ENCODE measurements around the gene IGFBPL1. TPM values are rescaled to one million over a fixed set of nuclear protein-coding genes. Genes with fewer than 3 reads are reported as not detected.

The IGFBPL1 gene
- polyA plus RNA-seq, 3 donors, result not detected

GRCh38 chr9:38422555-38423260, 1.5 kb downstream of the IGFBPL1 start:
- Histone ChIP-seq H4K20me1 (ENCODE audit: insufficient read depth, low read length) (no peaks in the 10 kb centered on the region), H3K27me3 (ENCODE audit: control insufficient read depth in 2 of 2, insufficient read depth in 2 of 2, low read length in 2 of 2) (peaks cover 34 to 44% of the 10 kb centered on the region in 2 donors), H3K4me3 (replicated peaks in 1 of 3; ENCODE audit: low read depth in 2 of 3, low read length in 3 of 3) (no peak overlapping the region), H3K9ac (ENCODE audit: insufficient read depth, low read length, poor library complexity, severe bottlenecking) (no peak overlapping the region), H3K9me3 (replicated peaks in 1 of 2; ENCODE audit: control insufficient read depth in 1 of 2, insufficient read depth in 1 of 2, low read length in 2 of 2) (peaks cover 0 to 5% of the 10 kb centered on the region in 2 donors), H2AFZ (ENCODE audit: insufficient read depth, low read depth, low read length, poor library complexity, severe bottlenecking) (no peak overlapping the region), H3K27ac (ENCODE audit: low read depth in 1 of 2, low read length in 2 of 2) (no peak overlapping the region), H3K36me3 (replicated peaks in 1 of 2; ENCODE audit: control insufficient read depth in 1 of 2, insufficient read depth in 2 of 2, low read length in 2 of 2) (no peaks in the 10 kb centered on the region), H3K4me2 (replicated peaks; ENCODE audit: extremely low read depth, low read length, poor library complexity, severe bottlenecking) (no peak overlapping the region), H3K79me2 (ENCODE audit: insufficient read depth, low read length) (no peaks in the 10 kb centered on the region), H3K4me1 (ENCODE audit: control insufficient read depth in 1 of 2, insufficient read depth in 2 of 2, low read length in 2 of 2) (no peaks in the 10 kb centered on the region)
- TF ChIP-seq, protein P1, sequence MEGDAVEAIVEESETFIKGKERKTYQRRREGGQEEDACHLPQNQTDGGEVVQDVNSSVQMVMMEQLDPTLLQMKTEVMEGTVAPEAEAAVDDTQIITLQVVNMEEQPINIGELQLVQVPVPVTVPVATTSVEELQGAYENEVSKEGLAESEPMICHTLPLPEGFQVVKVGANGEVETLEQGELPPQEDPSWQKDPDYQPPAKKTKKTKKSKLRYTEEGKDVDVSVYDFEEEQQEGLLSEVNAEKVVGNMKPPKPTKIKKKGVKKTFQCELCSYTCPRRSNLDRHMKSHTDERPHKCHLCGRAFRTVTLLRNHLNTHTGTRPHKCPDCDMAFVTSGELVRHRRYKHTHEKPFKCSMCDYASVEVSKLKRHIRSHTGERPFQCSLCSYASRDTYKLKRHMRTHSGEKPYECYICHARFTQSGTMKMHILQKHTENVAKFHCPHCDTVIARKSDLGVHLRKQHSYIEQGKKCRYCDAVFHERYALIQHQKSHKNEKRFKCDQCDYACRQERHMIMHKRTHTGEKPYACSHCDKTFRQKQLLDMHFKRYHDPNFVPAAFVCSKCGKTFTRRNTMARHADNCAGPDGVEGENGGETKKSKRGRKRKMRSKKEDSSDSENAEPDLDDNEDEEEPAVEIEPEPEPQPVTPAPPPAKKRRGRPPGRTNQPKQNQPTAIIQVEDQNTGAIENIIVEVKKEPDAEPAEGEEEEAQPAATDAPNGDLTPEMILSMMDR (IDR thresholded peaks at IDR 0.05), result no peak
- Mint-ChIP-seq H3K4me1 (peaks cover 4% of the 10 kb centered on the region), H3K27ac (no peak overlapping the region), H3K9me3 (peaks cover 0 to 1% (median 0%) of the 10 kb centered on the region in 7 donors), H3K4me3 (peak overlapping the region in 1 of 2 donors; percentile 75), H3K27me3 (ENCODE audit: low read depth in 3 of 3) (peaks cover 34 to 55% (median 53%) of the 10 kb centered on the region in 3 donors), H3K36me3 (no peaks in the 10 kb centered on the region)
- no peak for DNase-seq
- intact Hi-C loops (cut with micrococcal nuclease), result no loop called here
- 97% methylated on average over 4 of the region's 7 CpGs for WGBS (ENCODE audit: insufficient coverage)

GRCh38 chr9:38421498-38422211, 2.6 kb downstream of the IGFBPL1 start:
- no peak overlapping the region for H3K4me2 ChIP-seq (replicated peaks; ENCODE audit: extremely low read depth, low read length, poor library complexity, severe bottlenecking)
- H3K27me3 ChIP-seq (ENCODE audit: control insufficient read depth in 2 of 2, insufficient read depth in 2 of 2, low read length in 2 of 2), result peaks cover 34 to 38% of the 10 kb centered on the region in 2 donors
- H3K27ac ChIP-seq (ENCODE audit: low read depth in 1 of 2, low read length in 2 of 2), result no peak overlapping the region
- Mint-ChIP-seq H3K9me3 (peaks cover 0 to 1% (median 0%) of the 10 kb centered on the region in 7 donors), H3K4me3 (no peak overlapping the region), H3K4me1 (peaks cover 4% of the 10 kb centered on the region), H3K27me3 (ENCODE audit: low read depth in 3 of 3) (peaks cover 34 to 49% (median 45%) of the 10 kb centered on the region in 3 donors), H3K27ac (no peak overlapping the region), H3K36me3 (no peaks in the 10 kb centered on the region)
- 90% methylated on average over 7 of the region's 9 CpGs for WGBS (ENCODE audit: insufficient coverage)
- H3K4me3 ChIP-seq (replicated peaks in 1 of 3; ENCODE audit: low read depth in 2 of 3, low read length in 3 of 3), result no peak overlapping the region
- H3K9me3 ChIP-seq (replicated peaks in 1 of 2; ENCODE audit: control insufficient read depth in 1 of 2, insufficient read depth in 1 of 2, low read length in 2 of 2), result peaks cover 0 to 5% of the 10 kb centered on the region in 2 donors
- no peaks in the 10 kb centered on the region for H3K4me1 ChIP-seq (ENCODE audit: control insufficient read depth in 1 of 2, insufficient read depth in 2 of 2, low read length in 2 of 2)
- DNase-seq, result no peak
- no peaks in the 10 kb centered on the region for H3K79me2 ChIP-seq (ENCODE audit: insufficient read depth, low read length)
- H3K36me3 ChIP-seq (replicated peaks in 1 of 2; ENCODE audit: control insufficient read depth in 1 of 2, insufficient read depth in 2 of 2, low read length in 2 of 2), result no peaks in the 10 kb centered on the region
- no peaks in the 10 kb centered on the region for H4K20me1 ChIP-seq (ENCODE audit: insufficient read depth, low read length)
- intact Hi-C loops (cut with micrococcal nuclease), result no loop called here
- TF ChIP-seq, protein P1 (IDR thresholded peaks at IDR 0.05), result no peak
- H3K9ac ChIP-seq (ENCODE audit: insufficient read depth, low read length, poor library complexity, severe bottlenecking), result no peak overlapping the region
- H2AFZ ChIP-seq (ENCODE audit: insufficient read depth, low read depth, low read length, poor library complexity, severe bottlenecking), result no peak overlapping the region
